DMS53 treated with DMSO at 0.1 percent for 48 hours (cell line): Measurements from ENCODE around the gene TRIP10.
"Not testable (repeated sequence)": the region's sequence is repeated elsewhere in the genome, so short reads cannot be mapped to it uniquely, and the experiment has no call there.

Experiments
- DNase-seq: peaks from one replicate; lab custom pipeline; 2025; ENCODE audit not compliant: unreplicated experiment; lab: John Stamatoyannopoulos, UW

The TRIP10 gene

DNA sequence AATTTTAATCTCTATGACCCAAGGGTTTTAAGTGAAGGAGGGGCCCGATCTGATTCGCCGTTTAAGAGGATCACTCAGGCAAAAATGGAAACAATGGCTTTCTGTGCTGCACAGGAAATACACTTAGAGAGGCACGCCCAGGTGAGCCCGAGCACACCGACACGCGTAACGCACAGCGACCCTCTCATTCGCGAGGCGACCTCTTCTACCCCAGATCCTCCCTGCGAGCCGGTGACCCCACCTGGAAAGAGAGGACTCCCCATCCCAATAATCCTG is 27.5 kb downstream of the TRIP10 start:
- no peak for DNase-seq

GRCh38 chr19:6767357-6768235 is 28.1 kb downstream of the TRIP10 start, which contains the start of gene SH2D3A:
Gene SH2D3A (minus strand): TSS chr19:6767435. CDS start chr19:6763748, 3,687 bp downstream.
- DNase-seq = no peak

DNA sequence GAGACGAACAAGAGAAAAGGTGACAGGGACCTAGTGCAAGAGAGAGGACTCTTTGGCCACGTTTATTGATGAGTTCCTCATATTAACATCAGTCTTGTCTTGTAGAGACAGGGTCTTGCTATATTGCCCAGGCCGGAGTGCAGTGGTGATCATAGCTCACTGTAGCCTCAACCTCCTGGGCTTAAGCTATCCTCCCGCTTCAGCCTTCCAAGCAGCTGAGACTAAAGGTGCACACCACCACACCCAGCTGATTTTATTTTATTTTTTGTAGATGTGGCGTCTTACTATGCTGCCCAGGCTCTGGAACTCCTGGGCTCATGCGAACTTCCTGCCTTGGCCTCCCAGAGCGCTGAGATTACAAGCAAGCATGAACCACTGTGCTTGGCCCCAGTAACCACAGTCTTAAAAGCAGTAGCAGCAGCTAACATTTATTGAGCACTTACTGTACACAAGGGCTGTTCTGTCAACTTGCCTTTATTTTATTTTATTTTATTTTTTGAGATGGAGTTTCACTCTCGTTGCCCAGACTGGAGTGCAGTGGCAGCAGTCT is 28.8 kb downstream of the TRIP10 start:
- DNase-seq = no peak

DNA sequence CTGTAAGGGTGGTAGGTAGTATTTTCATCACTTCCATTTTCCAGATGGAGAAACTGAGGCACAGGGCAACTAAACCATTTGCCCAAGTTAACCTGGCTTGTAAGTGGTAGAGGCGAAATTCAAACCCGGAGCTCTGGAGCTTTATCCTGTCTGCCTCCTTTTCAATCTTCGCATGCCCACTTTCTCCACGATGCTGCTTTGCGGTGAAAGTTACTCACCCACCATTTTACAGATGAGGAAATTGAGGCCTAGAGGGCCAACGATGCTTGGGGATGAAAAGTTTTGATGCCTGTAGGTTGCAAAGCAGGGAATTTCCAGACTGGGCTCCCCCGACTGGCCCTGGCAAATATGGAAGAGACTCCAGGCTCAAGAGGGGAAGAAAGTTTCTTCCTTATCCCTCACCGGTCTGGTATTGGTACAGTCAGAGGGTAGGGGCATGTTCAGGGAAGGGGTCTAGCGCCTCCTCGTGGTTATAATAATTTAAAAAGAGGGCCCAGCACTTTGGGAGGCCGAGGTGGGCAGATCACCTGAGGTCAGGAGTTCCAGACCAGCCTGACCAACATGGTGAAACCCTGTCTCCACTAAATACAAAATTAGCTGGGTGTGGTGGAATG is 29.6 kb downstream of the TRIP10 start:
- DNase-seq = no peak

DNA sequence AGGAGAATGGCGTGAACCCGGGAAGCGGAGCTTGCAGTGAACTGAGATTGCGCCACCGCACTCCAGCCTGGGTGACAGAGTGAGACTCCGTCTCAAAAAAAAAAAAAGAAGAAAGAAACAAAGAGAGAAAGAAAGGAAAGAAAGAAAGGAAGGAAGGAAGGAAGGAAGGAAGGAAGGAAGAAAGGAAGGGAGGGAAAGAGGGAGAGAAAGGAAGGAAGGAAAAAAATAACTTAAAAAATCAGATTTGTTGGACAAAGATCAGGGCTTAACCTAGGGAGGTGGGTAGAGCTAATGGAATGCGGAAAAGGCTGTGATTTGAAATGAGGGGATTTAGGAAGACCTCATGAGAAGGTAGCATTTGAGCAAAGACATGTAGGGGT is 32.2 kb downstream of the TRIP10 start:
- not testable (repeated sequence) for DNase-seq

DNA sequence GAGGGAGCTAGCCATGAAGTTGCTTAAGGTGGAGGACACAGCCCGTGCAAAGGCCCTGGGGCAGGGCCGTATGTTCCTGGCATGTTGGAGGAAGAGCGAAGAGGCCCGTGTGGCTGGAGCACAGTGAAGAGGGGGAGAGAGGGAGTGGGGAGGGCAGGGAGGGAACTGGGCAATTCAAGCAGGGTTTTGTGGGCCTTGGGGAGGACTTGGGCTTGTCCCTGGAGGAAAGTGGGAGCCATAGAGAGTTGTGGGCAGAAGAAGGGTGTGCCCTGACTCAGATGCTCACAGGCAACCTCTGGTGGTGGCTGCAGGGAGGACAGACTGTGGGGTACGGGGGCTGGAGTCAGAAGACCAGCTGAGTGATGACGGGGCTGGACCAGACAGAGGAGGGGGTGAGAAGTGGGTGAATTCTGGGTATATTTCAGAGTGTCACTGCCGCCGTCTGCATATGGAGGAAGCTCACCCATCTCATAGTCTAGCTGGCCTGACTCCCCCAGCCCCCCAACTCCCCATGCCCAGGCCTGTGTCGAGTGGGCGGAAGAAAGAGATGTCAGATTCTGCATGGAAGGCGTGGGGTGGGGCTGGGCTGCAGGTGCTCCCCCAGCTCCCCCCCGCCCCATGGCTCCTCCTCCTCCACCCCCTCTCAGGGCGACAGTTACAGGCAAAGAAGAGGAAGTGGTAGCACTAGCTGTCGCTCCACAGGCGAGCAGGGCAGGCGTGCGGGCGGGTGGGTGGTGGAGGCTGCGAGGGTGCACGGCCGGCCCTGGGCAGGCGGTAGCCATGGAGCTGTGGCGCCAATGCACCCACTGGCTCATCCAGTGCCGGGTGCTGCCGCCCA is 32.8 kb downstream of the TRIP10 start, which contains the start of gene VAV1:
Gene VAV1, plus strand, starts transcription at position 681 of the 838 bp plus-strand sequence. Its CDS starts 100 bp downstream, at position 781.
- DNase-seq = no peak

- DNase-seq = no peak
Measured at GRCh38 chr19:6772866-6773322, 33.4 kb downstream of the TRIP10 start.

- no peak for DNase-seq
Measured at GRCh38 chr19:6773323-6773931, 33.9 kb downstream of the TRIP10 start.

- no peak for DNase-seq
Measured at GRCh38 chr19:6774821-6775707, 35.6 kb downstream of the TRIP10 start.

DNA sequence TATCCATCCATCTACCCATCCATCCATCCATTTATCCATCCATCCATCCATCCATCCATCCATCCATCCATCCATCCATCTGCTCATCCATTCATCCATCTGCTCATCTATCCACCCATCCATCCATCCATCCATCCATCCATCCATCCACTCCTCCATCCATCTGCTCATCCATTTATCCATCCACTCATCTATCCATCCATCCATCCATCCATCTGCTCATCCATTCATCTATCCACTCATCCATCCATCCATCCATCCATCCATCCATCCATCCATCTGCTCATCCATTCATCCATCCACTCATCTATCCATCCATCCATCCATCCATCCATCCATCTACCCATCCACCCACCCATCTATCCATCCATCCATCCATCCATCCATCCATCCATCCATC is 36.6 kb downstream of the TRIP10 start:
- not testable (repeated sequence) for DNase-seq

DNA sequence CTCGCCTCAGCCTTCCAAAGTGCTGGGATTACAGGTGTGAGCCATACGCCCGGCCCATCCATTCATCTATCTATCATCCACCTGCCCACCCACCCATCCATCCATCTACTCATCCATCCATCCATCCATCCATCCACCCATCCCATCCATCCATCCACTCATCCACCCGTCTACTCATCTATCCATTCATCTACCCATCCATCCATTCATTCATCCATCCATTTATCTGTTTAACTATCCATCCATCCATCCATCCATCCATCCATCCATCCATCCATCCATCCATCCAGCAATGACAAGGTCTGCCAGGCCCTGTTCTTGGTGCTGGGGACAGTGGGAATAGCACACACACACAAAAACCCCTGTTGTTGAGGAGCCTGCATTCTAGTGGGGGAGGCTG is 37.5 kb downstream of the TRIP10 start:
- DNase-seq = no peak

GRCh38 chr19:6777434-6777833 is 38.0 kb downstream of the TRIP10 start:
- no peak for DNase-seq

- DNase-seq = no peak
Measured at GRCh38 chr19:6778386-6778785, 38.9 kb downstream of the TRIP10 start.

DNA sequence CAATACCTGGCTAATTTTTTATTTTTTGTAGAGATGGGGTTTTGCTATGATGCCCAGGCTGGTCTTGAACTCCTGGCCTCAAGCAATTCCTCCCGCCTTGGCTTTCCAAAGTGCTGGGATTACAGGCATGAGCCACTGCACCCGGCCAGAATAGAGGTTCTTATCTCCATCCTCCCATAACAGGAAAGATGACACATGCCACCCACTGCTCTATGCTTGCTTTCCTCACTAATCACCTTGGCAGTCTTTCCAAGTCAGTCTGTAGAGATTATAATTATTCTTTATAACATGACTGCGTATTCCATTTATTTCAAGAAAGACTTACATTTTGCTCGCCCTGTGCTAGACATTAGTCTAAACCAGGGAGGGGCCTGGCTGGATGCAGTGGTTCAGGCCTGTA is 39.7 kb downstream of the TRIP10 start:
- no peak for DNase-seq

GRCh38 chr19:6787393-6787792 is 47.9 kb downstream of the TRIP10 start:
- no peak for DNase-seq

- DNase-seq = no peak
Measured at GRCh38 chr19:6788896-6789295, 49.4 kb downstream of the TRIP10 start.

DNA sequence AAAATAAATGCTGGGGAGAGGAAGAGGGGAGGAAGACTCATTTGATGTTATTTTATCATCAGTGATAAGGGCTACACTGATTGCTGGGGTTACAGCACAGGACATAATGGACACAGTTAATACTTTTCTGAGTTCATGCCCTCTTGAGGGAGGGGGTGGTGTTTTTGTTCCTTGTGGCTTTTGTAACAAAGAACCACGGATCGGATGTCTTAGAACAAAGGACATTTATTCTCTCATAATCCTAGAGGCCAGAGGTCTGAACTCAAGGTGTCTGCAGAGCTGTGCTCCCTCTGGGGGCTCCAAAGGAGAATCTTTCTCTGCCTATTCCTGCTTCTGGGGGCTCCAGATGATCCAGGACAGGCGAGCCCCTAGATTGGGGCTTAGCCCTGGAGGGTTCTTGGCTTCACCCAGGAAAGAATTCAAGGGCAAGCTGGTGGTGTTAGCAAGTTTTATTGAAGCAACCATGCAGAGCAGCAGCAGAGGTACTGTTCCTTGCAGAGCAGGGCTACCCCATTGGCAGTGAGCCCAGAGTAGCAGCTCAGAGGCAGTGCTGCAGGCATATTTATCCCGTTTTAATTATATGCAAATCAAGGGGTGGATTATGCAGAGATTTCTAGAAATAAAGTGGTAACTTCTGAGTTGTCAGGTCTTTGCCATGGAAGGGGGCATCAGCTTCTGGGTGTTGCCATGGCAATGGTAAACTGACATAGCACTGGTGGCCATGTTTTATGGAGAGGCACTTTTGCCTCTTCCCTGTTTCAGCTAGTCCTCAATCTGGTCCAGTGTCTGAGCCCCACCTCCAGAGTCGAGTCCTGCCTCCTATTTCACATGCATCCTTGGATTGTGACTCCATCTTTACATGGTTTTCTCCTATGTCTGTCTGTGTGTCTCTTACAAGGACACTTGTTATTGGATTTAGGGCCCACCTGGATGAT is 51.0 kb downstream of the TRIP10 start:
- no peak for DNase-seq

DNA sequence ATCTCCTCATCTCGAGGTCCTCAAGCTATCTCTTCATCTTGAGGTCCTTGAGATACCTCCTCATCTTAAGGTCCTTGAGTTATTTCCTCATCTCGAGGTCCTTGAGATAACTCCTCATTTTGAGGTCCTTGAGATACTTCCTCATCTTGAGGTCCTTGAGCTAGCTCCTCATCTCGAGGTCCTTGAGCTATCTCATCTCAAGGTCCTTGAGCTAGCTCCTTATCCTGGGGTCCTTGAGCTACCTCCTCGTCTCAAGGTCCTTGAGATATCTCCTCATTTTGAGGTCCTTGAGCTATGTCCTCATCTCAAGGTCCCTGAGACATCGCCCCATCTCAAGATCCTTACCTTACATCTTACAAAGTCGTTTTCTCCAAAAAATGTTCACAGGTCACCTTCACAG is 51.8 kb downstream of the TRIP10 start:
- DNase-seq = no peak

DNA sequence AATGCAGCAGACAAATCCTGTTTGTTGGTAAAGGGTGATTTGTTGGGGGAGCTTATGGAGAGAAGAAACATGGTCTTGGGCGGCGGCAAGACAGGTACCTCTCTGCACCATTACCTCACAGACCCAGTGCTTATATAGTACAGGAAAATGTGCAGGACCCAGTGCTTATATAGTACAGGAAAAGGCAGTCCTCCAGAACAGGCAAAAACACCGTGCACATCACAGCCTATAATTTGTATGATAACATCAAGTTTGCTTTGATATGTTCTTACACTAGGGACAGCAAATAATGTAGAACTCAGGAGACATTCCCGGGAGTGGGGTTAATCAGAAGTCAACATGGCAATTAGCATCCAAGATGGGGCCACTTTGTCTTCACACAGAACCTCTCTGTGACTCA is 53.9 kb downstream of the TRIP10 start:
- DNase-seq = no peak
